CD4-positive, alpha-beta T cell treated with Interleukin-21 for 1 hour (primary cell): ENCODE data around the gene ROBO2.

Experiments used
- DNase-seq: peaks from one replicate; pipeline ENCODE4 v3.0.0-alpha.2; 2020

The ROBO2 gene

DNA sequence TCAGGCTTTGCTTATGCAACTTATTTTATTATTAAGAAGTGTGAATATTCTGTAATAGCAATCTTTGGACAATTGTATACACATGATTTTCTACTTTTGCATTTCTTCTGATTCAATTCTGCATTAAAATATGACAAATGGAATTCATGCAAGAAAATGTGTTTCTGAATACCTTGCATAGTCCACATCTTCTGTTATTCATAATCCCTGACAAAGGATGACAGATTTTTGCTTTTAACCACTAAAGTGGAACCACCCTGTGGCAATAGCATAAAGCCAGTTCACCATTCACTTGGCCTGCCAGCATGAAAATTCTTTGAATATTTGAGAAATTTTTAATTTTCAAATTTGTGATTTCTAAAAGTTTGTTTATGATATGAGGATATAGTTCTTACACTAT, 397.0 kb downstream of the ROBO2 start:
- DNase-seq, result no peak

DNA sequence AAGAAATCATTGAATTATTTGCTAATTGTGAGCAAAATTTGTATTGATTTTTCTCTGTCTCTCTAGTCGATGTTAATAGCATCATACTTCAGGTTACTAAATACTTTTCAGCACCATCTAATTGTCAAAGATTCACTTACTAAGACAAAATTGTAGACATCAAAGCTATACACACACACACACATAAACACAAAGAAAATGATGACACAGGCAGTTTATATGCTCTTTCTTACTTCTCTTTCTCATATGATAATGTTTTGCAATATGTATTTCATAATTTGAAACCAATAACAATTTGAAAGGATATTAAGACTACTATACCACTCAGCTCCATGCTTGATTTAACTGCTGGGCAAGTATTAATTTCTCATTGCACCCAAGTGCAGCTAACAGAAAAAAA, 406.2 kb downstream of the ROBO2 start:
- no peak for DNase-seq

DNA sequence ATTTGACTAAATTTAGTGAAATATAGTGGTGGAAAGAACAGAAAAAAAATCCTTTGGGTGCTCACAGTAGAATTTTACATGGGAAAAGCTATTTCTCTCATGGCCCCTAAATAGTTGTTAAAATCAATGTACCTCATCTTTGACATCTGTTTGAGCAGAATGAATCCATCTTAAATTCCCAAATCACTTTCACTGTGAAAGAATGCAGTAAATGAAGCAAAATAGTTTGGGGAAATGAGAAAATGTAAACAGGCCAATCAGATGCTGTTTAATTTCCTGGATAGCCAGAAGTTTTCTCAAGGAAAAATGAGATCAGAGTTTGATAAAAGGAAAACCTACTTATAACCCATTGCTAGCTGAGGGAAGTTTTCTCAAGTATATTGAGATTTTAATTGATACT, 406.9 kb downstream of the ROBO2 start:
- no peak for DNase-seq

DNA sequence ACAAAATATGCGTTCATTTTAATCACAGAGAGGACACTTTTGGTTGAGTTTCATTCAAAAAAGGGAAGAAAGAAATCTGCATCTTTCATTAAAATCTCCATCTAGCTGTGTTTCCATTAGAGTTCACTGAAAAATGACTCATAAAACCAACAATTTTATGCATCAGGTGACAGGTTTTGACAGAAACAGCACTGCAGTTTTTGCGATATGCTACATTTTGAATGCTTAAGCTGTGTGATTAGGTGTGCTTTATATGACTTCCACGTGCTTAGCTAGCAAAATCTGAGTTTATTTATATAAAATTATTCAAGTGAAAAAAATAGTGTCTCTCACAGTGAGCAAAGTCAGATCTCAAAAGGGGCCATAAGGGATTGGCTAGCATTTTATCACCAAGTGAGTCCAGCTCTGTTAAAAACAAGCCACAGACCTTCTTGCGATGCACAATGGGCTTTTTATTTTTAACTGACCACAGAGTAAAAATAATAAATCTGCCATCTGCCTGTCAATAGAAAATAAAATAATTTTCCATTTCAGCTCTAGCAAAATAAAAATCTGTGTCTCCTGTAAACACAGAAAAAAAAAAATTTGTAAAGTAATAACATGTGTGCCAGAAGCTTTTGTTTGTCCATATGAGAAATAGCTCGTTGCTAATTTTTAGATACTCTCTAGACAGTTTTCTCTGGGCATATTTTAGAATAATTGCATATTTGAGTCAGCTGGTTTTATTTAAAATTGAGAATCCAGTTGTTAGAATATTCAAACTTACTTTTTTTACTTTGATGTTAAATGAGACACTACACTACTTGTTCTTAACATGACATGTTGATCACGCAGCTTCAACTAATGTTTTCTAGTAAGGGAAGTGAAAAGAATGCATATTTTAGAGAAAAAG, 409.8 kb downstream of the ROBO2 start:
- no peak for DNase-seq

DNA sequence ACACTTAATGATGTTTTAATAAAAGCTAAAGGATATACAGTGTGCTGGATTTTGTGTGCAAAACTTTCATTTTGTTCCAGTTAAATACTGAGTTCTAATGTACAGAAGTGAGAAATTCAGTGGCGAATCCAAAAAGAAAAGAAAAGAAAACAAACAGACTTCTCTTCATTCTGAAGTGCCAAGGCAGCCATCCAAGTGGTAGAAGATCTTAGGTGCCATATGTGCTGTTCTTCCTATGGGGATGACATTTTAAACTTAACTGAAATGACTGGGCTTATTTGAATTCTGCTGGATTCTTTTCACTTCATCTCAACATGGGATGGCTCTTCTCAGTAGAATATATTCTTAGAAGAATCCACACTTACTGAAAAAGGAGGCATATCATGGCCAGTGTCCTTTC, 416.5 kb downstream of the ROBO2 start:
- no peak for DNase-seq

DNA sequence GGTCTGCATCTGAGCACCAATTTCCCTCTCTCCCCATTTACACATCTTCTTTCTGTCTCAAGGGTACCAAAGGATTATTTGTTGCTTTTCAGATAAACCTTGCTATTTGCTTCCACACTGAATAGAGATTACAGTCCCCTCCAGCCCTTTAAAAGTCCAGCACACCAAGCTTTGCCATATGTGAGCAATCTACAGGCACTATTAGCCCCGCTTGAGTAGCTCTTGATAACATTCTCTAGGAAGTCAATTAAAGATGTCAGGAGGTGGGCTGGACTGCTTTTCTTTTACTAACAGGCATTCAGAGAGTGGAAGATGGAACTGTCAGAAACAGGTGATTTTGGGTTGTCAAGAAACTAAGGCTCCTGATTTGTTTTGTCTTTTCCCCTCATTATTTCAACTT, 417.0 kb downstream of the ROBO2 start:
- DNase-seq, result no peak

DNA sequence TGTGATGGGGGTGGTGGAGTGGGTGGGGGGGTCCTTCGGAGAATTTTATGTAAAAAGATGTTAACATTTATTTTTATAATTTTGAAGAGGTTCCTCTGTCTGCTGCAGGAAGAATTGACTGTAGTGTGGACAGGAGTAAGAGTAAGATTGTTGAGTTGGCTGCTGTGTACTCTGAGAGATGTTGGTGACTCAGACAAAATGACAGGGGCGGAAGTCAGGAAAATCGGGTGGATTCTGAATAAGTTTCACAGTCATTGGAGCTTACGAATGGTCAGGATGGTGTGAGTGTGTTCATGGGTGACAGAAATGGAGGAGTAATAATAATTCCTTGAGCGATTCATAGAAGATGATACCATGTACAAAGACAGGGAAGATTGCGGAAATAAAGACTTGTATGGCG, 420.0 kb downstream of the ROBO2 start:
- no peak for DNase-seq

DNA sequence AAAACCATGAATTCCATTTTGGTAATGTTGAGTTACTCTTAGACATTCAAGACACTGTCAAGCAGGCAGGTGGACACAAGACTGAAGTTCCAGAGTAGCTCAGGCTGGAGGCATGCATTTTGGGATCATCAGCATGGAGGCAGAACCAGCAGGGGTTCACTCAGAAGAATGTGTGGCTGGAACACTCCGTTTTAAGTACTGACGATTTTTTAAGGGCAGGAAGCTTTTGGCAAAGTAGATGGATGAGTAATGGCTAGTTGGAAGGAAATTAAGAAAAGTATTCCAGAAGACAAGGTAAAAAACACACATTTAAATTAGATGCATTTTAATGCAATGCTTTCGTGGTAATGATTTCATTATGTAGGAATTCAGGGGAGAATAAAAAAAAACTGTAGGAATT, 420.4 kb downstream of the ROBO2 start:
- no peak for DNase-seq

DNA sequence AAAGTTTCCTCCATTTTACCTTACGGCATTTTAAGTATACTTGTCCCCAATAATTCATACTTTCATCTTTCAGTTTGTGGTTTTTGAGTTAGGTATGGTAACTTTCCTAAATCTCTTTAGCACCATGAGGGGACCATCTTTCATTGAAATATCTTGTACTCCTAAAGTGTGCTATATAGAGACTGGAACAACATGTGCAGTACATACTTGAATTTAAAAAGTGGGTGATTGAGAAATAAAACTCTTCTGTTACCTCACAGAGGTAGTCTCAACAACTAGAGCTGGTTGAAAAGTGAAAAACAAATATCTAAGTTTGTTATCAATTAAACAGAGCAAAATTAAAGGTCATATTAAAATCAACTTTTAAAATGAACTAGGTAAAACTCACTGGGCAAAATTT, 423.1 kb downstream of the ROBO2 start:
- DNase-seq, result no peak

DNA sequence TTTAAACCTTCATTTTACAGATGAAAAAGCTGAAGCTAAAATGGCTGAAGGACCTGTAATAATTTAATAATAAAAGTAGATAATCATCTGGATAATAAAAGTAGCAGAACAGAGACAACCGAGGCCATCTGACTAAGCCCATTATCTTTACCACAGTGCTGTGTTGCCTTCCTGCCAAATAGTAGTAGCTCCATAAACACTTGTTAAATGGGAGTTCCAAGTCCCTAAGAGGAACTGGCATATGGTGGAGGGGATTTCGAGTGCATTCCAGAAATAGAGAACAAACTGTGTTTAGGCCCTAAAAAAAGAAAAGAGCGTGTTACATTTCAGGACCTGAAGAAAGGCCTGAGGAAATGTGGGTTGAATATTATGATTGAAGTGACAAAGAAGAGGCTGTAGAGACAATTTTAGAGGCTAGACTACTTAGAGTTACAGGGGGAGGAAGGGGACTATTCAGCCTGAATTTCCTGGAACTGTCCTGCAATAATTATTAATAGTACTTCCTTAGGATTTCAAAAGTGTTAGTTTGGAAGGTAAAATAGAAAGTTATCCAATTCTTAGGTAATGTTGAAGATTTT, 424.3 kb downstream of the ROBO2 start:
- no peak for DNase-seq

DNA sequence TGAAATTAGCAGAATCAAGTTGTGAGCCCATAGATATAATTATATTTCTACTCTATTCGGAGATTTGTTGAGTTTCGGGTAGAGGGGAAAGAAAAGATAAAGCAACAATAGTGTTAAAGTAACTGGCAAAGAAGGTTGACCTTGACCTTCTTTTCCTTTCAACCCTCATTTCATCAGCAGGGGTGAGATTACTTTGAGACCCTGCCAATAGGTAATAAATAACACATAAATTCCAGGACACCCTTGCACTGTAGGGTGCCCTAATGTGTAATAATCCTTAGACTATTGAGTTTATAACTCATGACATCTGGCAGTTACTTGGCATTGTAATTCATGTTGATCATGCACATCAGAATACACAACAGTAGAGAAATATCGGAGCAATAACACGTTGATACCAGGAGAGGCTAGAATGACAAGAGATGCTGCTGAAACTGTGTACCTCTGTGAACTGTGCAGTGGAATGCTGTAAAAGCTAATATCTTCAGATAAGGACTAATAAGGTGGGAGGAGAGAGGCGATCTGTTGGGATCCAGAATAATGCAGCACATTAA, 426.7 kb downstream of the ROBO2 start:
- DNase-seq, result no peak

DNA sequence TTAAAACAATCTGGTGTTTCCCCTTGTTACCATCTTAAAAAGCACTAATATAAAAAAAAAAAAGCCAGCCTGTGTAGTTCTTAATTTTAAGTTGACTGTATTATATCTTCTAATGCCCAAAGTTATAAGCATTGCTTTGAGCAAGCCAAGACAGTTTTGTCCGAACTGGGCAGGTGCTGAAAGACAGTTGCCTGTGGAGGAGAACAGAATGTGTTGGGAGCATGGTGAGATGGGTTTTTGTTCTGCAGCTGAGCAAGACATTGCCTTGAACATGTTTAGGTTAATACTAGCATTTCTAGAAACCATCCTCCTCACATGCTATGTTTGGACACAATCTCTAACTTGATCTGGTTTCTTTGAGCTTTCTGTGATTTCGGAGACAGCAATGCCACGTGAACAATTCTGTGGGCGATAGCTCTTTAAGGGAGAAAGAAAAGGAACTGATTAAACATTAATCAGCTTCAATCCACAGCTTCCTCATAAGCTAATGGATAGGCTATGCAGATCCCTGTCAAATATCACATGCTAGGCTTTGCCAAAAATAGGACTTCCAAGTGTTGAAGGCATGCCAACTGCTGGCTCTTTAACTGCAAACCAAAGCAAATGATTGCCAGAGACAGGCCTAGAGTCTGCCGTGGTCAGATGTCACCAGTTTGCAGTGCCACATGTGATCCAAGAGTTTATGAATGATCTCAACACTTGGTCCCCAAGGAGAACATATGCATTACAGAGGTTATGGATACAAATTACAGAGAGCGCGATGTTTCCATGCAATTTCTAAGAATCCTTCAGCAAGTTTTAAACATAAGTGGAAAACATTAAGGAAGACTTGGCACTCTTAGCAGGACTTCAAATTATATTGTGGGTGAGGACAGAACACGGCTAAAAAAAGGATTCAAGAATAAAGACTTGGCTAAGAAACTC, 428.1 kb downstream of the ROBO2 start:
- DNase-seq, result no peak

DNA sequence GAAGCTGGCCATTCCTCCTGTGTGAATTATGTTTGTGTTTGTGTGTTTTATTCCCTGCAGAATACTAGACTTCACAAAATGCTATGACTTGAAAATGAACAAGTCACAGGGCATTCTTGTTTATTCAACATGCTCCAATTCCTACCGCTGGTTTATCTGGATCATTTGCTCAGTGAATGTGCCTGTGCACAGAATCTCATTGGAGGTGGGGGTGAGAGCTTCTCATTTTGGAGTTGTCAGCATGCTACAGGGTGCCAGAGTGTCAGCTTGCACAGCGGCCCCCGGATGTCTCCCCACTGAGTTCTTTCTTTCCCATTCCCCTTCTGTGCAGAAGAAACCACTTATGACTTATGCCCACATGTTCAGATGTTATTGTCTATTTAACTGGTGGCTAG, 428.7 kb downstream of the ROBO2 start:
- no peak for DNase-seq

DNA sequence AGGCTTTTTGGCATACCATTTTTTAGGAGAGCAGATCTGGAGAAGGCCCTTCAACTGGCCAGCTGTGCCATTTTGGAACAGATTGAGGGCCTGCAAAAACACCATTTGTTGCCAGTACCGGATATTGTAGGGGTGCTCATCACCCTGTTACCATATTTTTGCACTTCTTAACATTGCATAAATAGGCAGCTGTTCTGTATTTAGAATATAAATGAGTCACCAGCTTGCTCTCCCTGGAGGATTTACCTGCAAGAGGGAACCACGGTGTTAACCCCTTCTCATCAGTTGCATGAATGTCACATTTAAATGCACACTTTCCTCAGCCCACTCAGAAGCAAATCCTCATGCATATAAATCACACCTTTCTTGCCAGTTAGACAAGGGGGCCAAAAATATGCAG, 435.6 kb downstream of the ROBO2 start:
- DNase-seq, result no peak

DNA sequence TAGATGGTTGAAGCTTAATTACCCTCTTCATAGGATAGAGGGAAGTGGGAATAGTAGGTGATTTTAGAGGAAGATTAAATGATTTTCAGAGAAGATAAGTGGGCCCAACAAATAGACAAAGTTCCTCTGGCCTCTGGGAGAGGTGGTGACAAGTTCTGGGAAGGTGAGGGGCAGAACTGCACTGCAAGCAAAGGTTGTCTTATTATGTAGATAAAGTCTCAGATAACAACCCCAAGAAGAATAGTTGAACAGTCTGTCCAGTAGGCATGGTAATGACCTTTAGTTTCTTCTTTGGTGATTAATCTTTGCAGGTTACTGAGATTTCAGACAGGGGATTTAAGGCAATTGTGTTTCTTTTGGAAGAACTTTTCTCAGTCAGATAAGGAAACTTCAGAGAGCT, 439.1 kb downstream of the ROBO2 start:
- no peak for DNase-seq

DNA sequence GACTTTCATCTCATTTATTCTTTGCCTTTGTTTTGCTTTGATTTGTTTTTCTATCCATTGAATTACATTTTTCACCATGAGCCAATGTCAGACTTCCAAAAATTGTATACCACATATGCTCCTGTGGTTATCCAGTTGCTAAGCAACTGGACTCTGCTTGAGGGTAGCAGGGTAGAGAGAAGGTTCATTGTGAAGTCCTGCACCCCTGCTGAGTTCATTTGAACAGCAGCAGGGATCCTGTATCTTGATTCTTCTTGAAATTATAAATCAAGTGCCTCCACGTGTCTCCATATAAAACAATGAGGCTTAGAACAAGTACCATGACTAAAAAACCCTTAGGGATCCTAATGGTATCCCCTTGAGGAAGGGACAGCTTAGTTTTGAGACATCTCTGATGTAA, 449.3 kb downstream of the ROBO2 start:
- no peak for DNase-seq

DNA sequence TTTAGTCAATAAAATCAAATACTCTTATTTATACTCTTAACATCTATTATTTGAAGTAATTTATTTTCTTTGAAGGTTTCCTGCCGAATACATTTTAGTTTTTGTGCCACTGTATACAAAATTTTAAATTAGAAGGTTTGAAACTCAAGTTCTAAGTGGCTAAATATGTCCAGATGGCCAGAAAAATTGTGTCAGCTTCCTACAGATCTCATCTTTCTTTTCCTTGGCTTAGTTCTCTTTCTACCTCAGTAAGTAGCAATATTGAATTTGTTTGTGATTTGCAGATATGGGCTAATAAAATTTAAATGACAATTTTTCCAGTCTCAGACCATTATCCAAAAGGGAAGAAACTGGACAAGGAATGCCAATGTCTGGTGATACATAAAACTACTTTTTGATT, 452.1 kb downstream of the ROBO2 start:
- DNase-seq, result no peak

DNA sequence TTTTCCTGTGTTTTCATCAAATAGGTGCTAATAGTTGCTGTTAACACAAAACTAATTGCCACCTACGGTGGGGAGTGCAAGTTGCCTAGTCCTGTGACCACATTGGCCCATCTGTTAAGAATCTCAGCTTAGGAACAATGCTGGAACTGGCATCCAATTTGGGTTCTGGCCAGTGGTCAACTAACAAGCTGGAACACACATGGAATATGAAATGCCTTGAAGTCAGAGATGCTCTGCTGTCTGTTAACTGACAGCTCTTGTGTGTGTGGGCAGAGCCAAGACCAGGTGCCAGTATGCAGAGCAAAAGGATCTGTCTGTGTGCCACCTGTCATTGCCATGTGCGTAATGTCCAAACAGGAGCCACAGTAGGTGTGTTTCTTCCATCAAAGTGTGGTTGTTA, 460.8 kb downstream of the ROBO2 start:
- DNase-seq, result no peak

DNA sequence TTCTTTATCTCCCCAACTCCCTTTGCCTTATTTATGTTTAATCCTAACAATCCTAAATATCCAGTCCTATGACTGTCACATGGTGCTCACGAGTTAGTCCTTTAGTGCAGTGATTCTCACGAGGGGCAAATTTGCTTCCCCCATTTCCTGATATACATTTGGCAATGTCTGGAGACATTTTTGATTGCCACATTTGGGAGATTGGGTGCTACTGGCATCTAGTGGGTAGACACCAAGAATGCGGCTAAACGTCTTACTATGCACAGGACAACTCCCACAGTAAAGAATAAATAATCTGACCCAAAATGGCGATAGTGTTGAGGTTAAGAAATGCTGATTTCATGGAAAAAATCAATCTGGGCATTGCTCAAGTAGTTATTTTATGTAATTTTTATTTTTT, 466.5 kb downstream of the ROBO2 start:
- DNase-seq, result no peak

DNA sequence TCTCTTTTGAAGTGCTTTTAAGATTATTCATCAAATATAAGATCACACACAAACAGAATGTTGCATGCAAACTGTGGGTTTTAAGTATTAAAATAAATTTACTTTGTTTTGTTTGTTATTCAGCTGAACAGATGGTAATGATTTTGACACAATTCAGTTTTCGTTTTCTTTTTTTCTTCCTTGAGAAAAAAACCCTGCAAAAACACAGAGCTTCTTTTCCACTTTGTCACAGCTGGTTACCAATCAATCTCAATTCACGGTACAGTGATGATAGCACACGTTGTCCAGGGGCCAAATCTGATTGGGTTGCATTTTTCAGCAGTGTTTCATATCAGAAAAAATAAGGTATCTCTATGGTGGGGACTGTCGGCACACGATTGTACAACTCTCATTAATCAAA, 473.6 kb downstream of the ROBO2 start:
- no peak for DNase-seq

DNA sequence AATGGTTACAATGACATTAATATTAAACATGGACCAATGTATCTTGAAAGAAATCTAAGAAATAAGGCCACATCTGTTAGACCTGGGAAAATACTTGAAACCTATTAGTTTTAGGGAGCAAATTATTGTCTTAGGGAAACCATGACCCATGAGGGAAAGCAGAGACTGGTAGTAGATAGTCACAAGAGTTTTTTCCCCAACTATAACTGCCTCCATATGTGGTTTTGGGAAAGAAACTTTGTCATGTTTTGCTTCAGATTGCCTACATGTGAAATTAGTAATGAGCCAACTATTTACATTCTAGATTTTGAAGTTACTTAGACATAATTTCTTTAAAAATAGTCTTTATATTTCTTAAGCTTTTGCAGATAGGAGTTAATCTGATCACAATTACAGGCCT, 474.9 kb downstream of the ROBO2 start:
- DNase-seq, result no peak

DNA sequence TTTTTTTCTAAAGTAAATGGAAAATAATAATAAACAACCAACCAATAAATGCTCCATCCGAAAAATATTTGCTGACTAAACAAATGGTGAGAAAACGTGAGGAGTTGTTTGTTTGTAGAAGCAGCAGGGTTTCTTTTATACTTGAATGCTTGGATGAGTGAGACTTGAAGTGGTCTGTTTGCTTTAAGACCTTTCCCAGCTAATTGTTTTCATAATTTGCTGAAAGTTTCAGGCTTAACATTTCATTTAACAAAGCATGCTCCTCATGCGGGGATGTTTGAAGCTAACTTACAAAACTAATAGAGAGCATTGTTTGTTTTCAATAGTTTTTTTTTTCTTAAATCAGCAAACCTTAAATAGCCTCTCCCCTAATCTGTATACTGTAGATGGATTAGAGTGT, 484.6 kb downstream of the ROBO2 start:
- DNase-seq, result no peak

DNA sequence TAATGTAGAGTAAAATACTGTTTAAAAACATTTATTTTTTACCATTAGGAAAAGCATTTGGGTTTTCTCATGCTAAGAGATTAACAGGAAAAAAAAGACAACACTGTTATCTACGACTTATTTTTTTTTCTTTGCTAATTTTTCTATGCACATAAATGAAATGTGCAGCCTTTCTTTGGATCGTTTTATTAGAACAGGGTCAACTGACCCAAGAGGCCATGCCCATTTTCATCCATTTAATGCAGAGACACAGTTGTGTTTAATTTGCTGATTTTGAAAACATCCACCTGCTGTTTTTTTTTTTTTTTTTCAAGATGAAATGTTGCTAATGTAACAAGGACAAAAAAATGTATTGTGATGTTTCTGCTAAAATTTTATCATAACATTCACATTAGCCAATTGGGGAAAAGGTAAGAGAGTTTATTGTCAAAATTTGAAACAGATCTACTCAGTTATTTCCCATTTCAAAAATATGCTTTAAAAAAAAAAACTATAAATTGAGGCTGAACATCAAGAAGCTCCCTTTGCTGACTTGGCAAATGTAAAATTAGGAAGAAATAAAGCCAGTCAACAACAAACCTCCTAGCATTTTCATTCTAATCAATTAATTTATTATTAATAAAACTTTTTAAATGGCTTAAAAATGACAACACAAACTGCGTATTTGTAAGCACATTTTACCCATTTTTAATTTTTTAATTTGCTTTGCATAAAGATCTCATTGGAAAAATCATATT, 485.2 kb downstream of the ROBO2 start:
- no peak for DNase-seq
